Measurements from ENCODE around the gene PRXL2A. TPM values are rescaled to one million over a fixed set of nuclear protein-coding genes. Genes with fewer than 3 reads are reported as not detected.

The PRXL2A gene
- total RNA-seq, 2 donors from 2014 or later: 101 to 127 TPM

DNA sequence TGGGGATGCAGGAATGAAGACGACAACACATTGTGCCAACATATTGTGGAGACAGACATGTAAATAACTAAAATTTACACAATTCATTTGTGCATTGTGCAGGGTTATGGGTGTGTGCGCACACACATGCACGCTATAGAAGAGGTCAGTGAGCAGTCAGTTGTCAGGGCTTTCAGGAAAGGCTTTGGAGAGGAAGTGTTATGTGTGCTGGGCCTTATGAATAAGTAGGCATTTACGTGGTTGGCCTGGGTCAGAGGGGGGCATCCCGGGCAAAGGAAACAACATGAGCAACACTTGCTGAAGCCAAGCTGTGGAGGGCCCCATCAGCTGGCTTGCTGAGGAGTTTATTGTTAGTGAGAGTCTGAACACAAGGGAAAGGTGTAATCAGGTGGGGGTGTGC lies 4.1 kb downstream of the PRXL2A start:
- no peak overlapping the region for H3K27ac ChIP-seq (ENCODE audit: low read depth, low read length)
- H3K4me1 ChIP-seq (ENCODE audit: control insufficient read depth, insufficient read depth, low read length): peaks cover 31% of the 10 kb centered on the region

GRCh38 chr10:80413271-80413996 lies 5.1 kb downstream of the PRXL2A start:
- Mint-ChIP-seq H3K9me3 (no peaks in the 10 kb centered on the region), H3K27me3 (ENCODE audit: insufficient read depth) (no peaks in the 10 kb centered on the region), H3K27ac (peak overlapping the region; percentile 64), H3K4me3 (peak overlapping the region; percentile 38), H3K36me3 (ENCODE audit: low read depth) (no peaks in the 10 kb centered on the region), H3K4me1 (peaks cover 84% of the 10 kb centered on the region)
- Histone ChIP-seq H3K9me3 (ENCODE audit: control insufficient read depth, low read length) (no peaks in the 10 kb centered on the region), H3K27ac (ENCODE audit: low read depth, low read length) (no peak overlapping the region), H3K27me3 (ENCODE audit: control insufficient read depth, insufficient read depth, low read length, poor library complexity, severe bottlenecking) (no peaks in the 10 kb centered on the region), H3K4me3 (ENCODE audit: low read length) (no peak overlapping the region), H3K9ac (ENCODE audit: extremely low read depth, low read length, poor library complexity, severe bottlenecking) (no peak overlapping the region), H3K4me1 (ENCODE audit: control insufficient read depth, insufficient read depth, low read length) (peaks cover 36% of the 10 kb centered on the region), H3K36me3 (ENCODE audit: control insufficient read depth, insufficient read depth, low read length) (peaks cover 7% of the 10 kb centered on the region)
- 82 to 97% methylated on average over 11 to 12 of the region's 12 CpGs for WGBS, 2 experiments (ENCODE audit: insufficient coverage in 1 of 2, insufficient read length in 1 of 2)
- no peak for TF ChIP-seq CTCF (conservative IDR thresholded peaks at IDR 0.05)
- DNase-seq: no peak

More for the DNA sequence above, 4.1 kb downstream of the PRXL2A start:
- no peak overlapping the region for H3K27ac Mint-ChIP-seq
- peaks cover 7% of the 10 kb centered on the region for H3K36me3 ChIP-seq (ENCODE audit: control insufficient read depth, insufficient read depth, low read length)
- H3K27me3 Mint-ChIP-seq (ENCODE audit: insufficient read depth): peaks cover 2% of the 10 kb centered on the region
- no peak overlapping the region for H3K4me3 Mint-ChIP-seq
- no peak for DNase-seq
- no peak overlapping the region for H3K9ac ChIP-seq (ENCODE audit: extremely low read depth, low read length, poor library complexity, severe bottlenecking)
- no peaks in the 10 kb centered on the region for H3K9me3 Mint-ChIP-seq
- no peaks in the 10 kb centered on the region for H3K27me3 ChIP-seq (ENCODE audit: control insufficient read depth, insufficient read depth, low read length, poor library complexity, severe bottlenecking)
- no peak overlapping the region for H3K4me3 ChIP-seq (ENCODE audit: low read length)
- H3K4me1 Mint-ChIP-seq: peaks cover 78% of the 10 kb centered on the region
- no peak for TF ChIP-seq CTCF (conservative IDR thresholded peaks at IDR 0.05)
- H3K36me3 Mint-ChIP-seq (ENCODE audit: low read depth): no peaks in the 10 kb centered on the region
- 91 to 97% methylated on average over 5 of the region's 5 CpGs for WGBS, 2 experiments (ENCODE audit: insufficient coverage in 1 of 2, insufficient read length in 1 of 2)
- no peaks in the 10 kb centered on the region for H3K9me3 ChIP-seq (ENCODE audit: control insufficient read depth, low read length)

DNA sequence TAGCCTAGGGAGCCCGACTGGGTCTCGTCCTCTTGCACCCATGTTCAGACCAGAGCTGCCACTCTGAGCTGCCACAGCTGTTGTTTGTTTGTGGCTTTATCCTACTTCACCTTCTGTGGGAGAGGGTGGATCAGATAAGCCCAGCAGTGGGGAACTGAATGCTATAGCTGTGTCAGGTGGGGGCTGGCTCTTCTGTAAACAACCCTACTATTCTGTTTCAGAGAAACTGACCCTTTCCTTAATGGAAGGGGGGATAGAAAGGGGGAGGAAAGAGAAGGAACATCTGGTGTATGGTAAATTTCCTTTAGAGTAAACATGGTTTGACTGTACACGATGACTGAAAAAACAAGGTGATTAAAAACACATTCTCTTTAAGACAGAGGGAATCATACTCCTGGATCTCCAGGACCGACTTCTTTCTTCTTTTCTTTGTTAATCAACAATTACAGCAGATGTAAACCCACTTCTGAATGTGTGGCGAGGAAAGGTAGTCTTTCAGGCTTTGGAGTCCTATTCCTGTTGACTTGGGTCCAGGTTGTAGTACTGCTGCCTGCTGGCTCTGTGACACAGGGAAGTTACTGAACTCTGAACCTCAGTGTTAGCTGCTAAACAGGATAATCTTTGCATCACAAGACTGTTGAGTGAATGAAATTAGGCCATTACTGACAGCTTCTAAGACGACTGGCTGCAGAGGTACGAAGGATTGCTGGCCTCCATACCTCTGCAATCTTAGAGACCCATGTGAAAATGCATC lies 6.0 kb downstream of the PRXL2A start:
- Histone ChIP-seq H3K4me1 (ENCODE audit: control insufficient read depth, insufficient read depth, low read length) (peaks cover 38% of the 10 kb centered on the region), H3K27me3 (ENCODE audit: control insufficient read depth, insufficient read depth, low read length, poor library complexity, severe bottlenecking) (no peaks in the 10 kb centered on the region), H3K36me3 (ENCODE audit: control insufficient read depth, insufficient read depth, low read length) (peaks cover 7% of the 10 kb centered on the region), H3K4me3 (ENCODE audit: low read length) (peak overlapping the region; percentile 60), H3K9me3 (ENCODE audit: control insufficient read depth, low read length) (no peaks in the 10 kb centered on the region), H3K27ac (ENCODE audit: low read depth, low read length) (no peak overlapping the region), H3K9ac (ENCODE audit: extremely low read depth, low read length, poor library complexity, severe bottlenecking) (no peak overlapping the region)
- Mint-ChIP-seq H3K4me1 (peaks cover 83% of the 10 kb centered on the region), H3K27me3 (ENCODE audit: insufficient read depth) (no peaks in the 10 kb centered on the region), H3K36me3 (ENCODE audit: low read depth) (no peaks in the 10 kb centered on the region), H3K4me3 (peak overlapping the region; percentile 38), H3K9me3 (no peaks in the 10 kb centered on the region), H3K27ac (peak overlapping the region; percentile 64)
- TF ChIP-seq CTCF (conservative IDR thresholded peaks at IDR 0.05): no peak
- DNase-seq: no peak
- 88% methylated on average over 3 to 7 of the region's 7 CpGs for WGBS, 2 experiments (ENCODE audit: insufficient coverage in 1 of 2, insufficient read length in 1 of 2)
